OCI-LY7 (cell line): ENCODE data around the gene CDKN2C. TPM values are rescaled to one million over a fixed set of nuclear protein-coding genes. Genes with fewer than 3 reads are reported as not detected.
"Not testable (repeated sequence)": the region's sequence is repeated elsewhere in the genome, so short reads cannot be mapped to it uniquely, and the experiment has no call there.

Experiments used
- BruUV-seq: library from RNA; stranded (reverse); fragments of 400-500 nt; replicated peaks from 2 replicates; lab custom pipeline; 2021; lab: Mats Ljungman, UMichigan
- CTCF ChIA-PET: fragments of 300-600 bp; sonication (Branson Sonifier 250); formaldehyde crosslinking; loops from one replicate; lab custom pipeline; 2022; ENCODE audit warnings: antibody characterized with exemption; ENCODE audit not compliant: unreplicated experiment; lab: Charles Lee
- POLR2A ChIA-PET: fragments of 300-600 bp; sonication (Branson Sonifier 250); formaldehyde crosslinking; loops from one replicate; lab custom pipeline; 2022; ENCODE audit warnings: antibody characterized with exemption; lab: Charles Lee
- DNase-seq: peaks from one replicate; pipeline ENCODE4 v3.0.0-alpha.2; 2015; ENCODE audit warnings: low spot score
- H2AFZ ChIP-seq: fragments of 200-600 bp; sonication (generic), shearing (Covaris generic); 2 replicates; pipeline ENCODE4 v1.6.1; 2014; ENCODE audit warnings: mild to moderate bottlenecking, antibody characterized with exemption, low read length, moderate library complexity
- H3K27ac ChIP-seq: fragments of 200-600 bp; sonication (generic); 2 replicates; pipeline ENCODE4 v1.5.1; 2014; ENCODE audit warnings: mixed run types, low read depth, mild to moderate bottlenecking, moderate library complexity, low read length, inconsistent platforms; ENCODE audit not compliant: poor library complexity, severe bottlenecking
- H3K36me3 ChIP-seq: fragments of 200-600 bp; sonication (generic); 2 replicates; pipeline ENCODE4 v1.6.1; 2014; ENCODE audit warnings: mild to moderate bottlenecking, antibody characterized with exemption, low read length, moderate library complexity, mixed read lengths; ENCODE audit not compliant: insufficient read depth
- H3K4me1 ChIP-seq: fragments of 200-600 bp; sonication (generic); 2 replicates; pipeline ENCODE4 v1.5.1; 2014; ENCODE audit warnings: mild to moderate bottlenecking, low read length; ENCODE audit not compliant: insufficient read depth, poor library complexity, severe bottlenecking
- H3K4me2 ChIP-seq: fragments of 200-600 bp; sonication (generic); 2 replicates; pipeline ENCODE4 v1.6.1; 2014; ENCODE audit warnings: mild to moderate bottlenecking, low read length
- H3K4me3 ChIP-seq: fragments of 200-600 bp; sonication (generic); 2 replicates; pipeline ENCODE4 v1.5.1; 2014; ENCODE audit warnings: mild to moderate bottlenecking, low read depth, low read length; ENCODE audit not compliant: poor library complexity, severe bottlenecking
- H3K79me2 ChIP-seq: fragments of 200-600 bp; sonication (generic); 2 replicates; pipeline ENCODE4 v1.6.1; 2016; ENCODE audit warnings: low read depth, mild to moderate bottlenecking, low read length, moderate library complexity, mixed read lengths; ENCODE audit not compliant: insufficient read depth
- H3K9me2 ChIP-seq: fragments of 200-600 bp; sonication (generic); 2 replicates; pipeline ENCODE4 v1.6.1; 2016; ENCODE audit warnings: mild to moderate bottlenecking, low read length, mixed read lengths; ENCODE audit not compliant: insufficient read depth
- H3K9me3 ChIP-seq: fragments of 200-600 bp; sonication (generic); 2 replicates; pipeline ENCODE4 v1.6.1; 2014; ENCODE audit warnings: mild to moderate bottlenecking, mixed run types, low read length, mixed read lengths
- H4K20me1 ChIP-seq: fragments of 200-600 bp; sonication (generic); 2 replicates; pipeline ENCODE4 v1.6.1; 2014; ENCODE audit warnings: mild to moderate bottlenecking, antibody characterized with exemption, low read length, moderate library complexity, mixed read lengths; ENCODE audit not compliant: insufficient read depth
- EZH2phosphoT487 ChIP-seq: fragments of 200-600 bp; sonication (generic); IDR thresholded peaks from 2 replicates; pipeline ENCODE4 v1.6.1; 2018; ENCODE audit warnings: low read depth, borderline replicate concordance, mild to moderate bottlenecking, mixed run types, antibody characterized with exemption, low read length, moderate library complexity, mixed read lengths
- intact Hi-C: fragments of 100-400 bp; cut with micrococcal nuclease; formaldehyde crosslinking; loops from one replicate; pipeline ENCODE4 v1.10.0; 2022; ENCODE audit not compliant: unreplicated experiment
- total RNA-seq, 2 experiments: library from RNA; depleted of rRNA in 1 of 2; stranded (reverse); fragments of >200 nt in 1 of 2; shearing (Covaris generic) in 1 of 2; gene quantifications; 2 replicates each; pipeline ENCODE4 v1.2.3, GENCODE V29; 2014 to 2022
- TF ChIP-seq, protein P1 (sequence below): fragments of 200-600 bp; sonication (generic); conservative IDR thresholded peaks from 2 replicates; pipeline ENCODE4 v1.5.1; 2014; ENCODE audit warnings: mild to moderate bottlenecking, antibody characterized with exemption, low read length, moderate library complexity, mixed read lengths

Gene CDKN2C
- total RNA-seq, 2 experiments from 2014 or later = 46.6 to 71.0 TPM

- no peak overlapping the region for H3K27ac ChIP-seq
- H3K36me3 ChIP-seq = no peaks in the 10 kb centered on the region
- intact Hi-C loops = no loop called here
- no peaks in the 10 kb centered on the region for H3K9me2 ChIP-seq
- H3K4me3 ChIP-seq = no peak overlapping the region
- peaks cover 11% of the 10 kb centered on the region for H3K4me1 ChIP-seq
- ChIA-PET CTCF (no interaction called here), POLR2A (no interaction called here)
- H4K20me1 ChIP-seq = no peaks in the 10 kb centered on the region
- no peak overlapping the region for H3K4me2 ChIP-seq
- no peak for DNase-seq
- peaks cover 13% of the 10 kb centered on the region; the same call in 1 of the 2 replicates for H3K9me3 ChIP-seq
- no peak for TF ChIP-seq EZH2phosphoT487
- TF ChIP-seq, protein P1, sequence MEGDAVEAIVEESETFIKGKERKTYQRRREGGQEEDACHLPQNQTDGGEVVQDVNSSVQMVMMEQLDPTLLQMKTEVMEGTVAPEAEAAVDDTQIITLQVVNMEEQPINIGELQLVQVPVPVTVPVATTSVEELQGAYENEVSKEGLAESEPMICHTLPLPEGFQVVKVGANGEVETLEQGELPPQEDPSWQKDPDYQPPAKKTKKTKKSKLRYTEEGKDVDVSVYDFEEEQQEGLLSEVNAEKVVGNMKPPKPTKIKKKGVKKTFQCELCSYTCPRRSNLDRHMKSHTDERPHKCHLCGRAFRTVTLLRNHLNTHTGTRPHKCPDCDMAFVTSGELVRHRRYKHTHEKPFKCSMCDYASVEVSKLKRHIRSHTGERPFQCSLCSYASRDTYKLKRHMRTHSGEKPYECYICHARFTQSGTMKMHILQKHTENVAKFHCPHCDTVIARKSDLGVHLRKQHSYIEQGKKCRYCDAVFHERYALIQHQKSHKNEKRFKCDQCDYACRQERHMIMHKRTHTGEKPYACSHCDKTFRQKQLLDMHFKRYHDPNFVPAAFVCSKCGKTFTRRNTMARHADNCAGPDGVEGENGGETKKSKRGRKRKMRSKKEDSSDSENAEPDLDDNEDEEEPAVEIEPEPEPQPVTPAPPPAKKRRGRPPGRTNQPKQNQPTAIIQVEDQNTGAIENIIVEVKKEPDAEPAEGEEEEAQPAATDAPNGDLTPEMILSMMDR = no peak
- BruUV-seq = no TSS peak
- no peak overlapping the region for H2AFZ ChIP-seq
- H3K79me2 ChIP-seq = no peaks in the 10 kb centered on the region
These were observed 25.0 kb downstream of the CDKN2C start for GRCh38 chr1:50994997-50995396.

- Histone ChIP-seq H3K36me3 (no peaks in the 10 kb centered on the region), H3K9me3 (peaks cover 13% of the 10 kb centered on the region; the same call in 1 of the 2 replicates), H3K27ac (no peak overlapping the region), H3K9me2 (no peaks in the 10 kb centered on the region), H3K79me2 (no peaks in the 10 kb centered on the region), H3K4me1 (peaks cover 18% of the 10 kb centered on the region), H3K4me3 (no peak overlapping the region), H4K20me1 (no peaks in the 10 kb centered on the region), H3K4me2 (no peak overlapping the region), H2AFZ (no peak overlapping the region)
- TF ChIP-seq, protein P1 = no peak
- TF ChIP-seq EZH2phosphoT487 = no peak
- ChIA-PET CTCF (no interaction called here), POLR2A (interaction anchor here (0.8 to 1.5 kb wide), 4 partner anchors 10 to 23 kb away, joined by 3 to 8 read pairs (median 4); no protein-coding TSS in a partner anchor)
- DNase-seq = no peak
- intact Hi-C loops = no loop called here
- no TSS peak for BruUV-seq
These were observed 25.6 kb downstream of the CDKN2C start for GRCh38 chr1:50995651-50996050.

- BruUV-seq = no TSS peak
- Histone ChIP-seq H3K4me1 (peaks cover 22% of the 10 kb centered on the region), H3K9me3 (peaks cover 13% of the 10 kb centered on the region; the same call in 1 of the 2 replicates), H4K20me1 (no peaks in the 10 kb centered on the region), H2AFZ (no peak overlapping the region), H3K27ac (no peak overlapping the region), H3K4me2 (no peak overlapping the region), H3K9me2 (no peaks in the 10 kb centered on the region), H3K4me3 (no peak overlapping the region), H3K79me2 (no peaks in the 10 kb centered on the region), H3K36me3 (no peaks in the 10 kb centered on the region)
- POLR2A ChIA-PET = interaction anchor here (0.8 to 1.5 kb wide), 4 partner anchors 10 to 23 kb away, joined by 3 to 8 read pairs (median 4); no protein-coding TSS in a partner anchor
- TF ChIP-seq, protein P1 = no peak
- no peak for TF ChIP-seq EZH2phosphoT487
- intact Hi-C loops = no loop called here
- CTCF ChIA-PET = interaction anchor here (0.5 kb wide), 1 partner anchor 79 kb away, joined by 3 read pairs; no protein-coding TSS in a partner anchor
- DNase-seq = no peak
These were observed 26.0 kb downstream of the CDKN2C start for GRCh38 chr1:50996083-50996482.

GRCh38 chr1:50999375-50999774, 29.3 kb downstream of the CDKN2C start:
- BruUV-seq, H3K79me2 ChIP-seq, intact Hi-C loops, H3K9me3 ChIP-seq, CTCF ChIA-PET, H3K4me3 ChIP-seq, H4K20me1 ChIP-seq, H3K9me2 ChIP-seq, DNase-seq, H3K4me2 ChIP-seq, H2AFZ ChIP-seq, H3K36me3 ChIP-seq: not testable (repeated sequence)
- POLR2A ChIA-PET = interaction anchor here (0.9 to 1.7 kb wide), 3 partner anchors 20 to 27 kb away, joined by 3 to 11 read pairs (median 5); no protein-coding TSS in a partner anchor
- H3K27ac ChIP-seq = peak overlapping the region; percentile 90
- H3K4me1 ChIP-seq = peaks cover 32% of the 10 kb centered on the region
